GM19099 (cell line): ENCODE results near the gene UBASH3A.

ENCODE experiments used
- POLR2A ChIP-seq: IDR thresholded peaks from 3 replicates; pipeline ENCODE4 v1.6.1; 2011; ENCODE audit warnings: low read depth; ENCODE audit not compliant: insufficient read length; ENCODE audit errors: extremely low read depth

Gene UBASH3A

DNA sequence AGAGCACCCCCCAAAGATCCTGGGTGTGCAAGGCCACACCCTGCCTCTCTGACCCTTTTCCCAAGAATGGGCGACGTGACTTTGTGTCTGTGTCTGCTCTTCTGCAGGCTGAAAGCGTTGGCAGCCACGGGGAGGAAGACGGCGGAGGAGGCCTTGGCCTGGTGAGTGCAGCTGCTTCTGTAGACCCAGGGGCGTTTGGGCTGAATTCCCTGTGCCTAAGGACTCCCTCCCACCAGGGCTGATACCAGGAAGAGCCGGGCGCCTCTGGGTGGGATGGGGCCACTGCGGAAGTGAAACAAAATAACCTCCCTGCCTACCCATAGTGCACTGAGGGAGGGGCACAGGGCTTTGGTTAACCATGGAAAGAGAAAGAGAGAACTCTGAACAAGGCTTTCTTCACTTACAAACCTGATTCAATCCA, 2.5 kb downstream of the UBASH3A start:
- TF ChIP-seq POLR2A = no peak

DNA sequence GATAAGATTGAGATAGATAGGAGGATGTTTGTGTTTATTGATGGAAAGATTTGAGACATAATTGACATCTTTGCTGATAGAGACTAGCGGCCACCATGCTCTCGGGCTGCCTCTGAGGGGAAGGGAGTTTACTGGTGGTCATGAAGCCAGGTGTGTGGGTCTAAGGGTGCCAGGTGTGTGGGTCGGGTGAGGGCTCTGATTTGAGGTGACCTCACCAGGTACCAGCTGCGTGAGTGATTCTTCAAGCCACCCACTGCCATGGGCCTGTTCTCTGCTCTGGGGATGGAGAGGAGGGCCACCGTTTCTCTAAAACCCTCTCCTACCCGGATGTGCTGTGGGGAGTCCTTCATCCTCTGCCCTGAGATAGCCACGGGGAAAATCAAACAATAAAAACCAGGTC, 3.2 kb downstream of the UBASH3A start:
- TF ChIP-seq POLR2A = no peak

DNA sequence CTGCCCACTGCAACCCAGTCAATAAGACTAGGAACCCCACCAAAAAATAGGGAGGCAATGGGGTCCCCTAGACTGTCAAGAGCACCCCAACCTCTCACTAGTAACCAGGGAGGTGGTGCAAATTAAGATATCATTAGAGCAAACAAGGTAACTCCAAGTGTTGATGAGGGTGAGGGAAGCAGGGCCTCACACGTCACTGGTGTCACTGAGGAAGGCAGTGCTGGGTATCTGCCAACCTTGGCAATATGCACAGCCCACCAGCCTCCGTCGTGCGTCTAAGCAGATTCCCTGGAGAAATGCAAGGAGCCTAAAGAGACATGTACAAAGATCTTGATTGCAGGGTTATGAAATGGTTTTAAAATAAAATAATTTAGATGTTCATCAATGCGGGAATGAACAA, 3.8 kb downstream of the UBASH3A start:
- no peak for TF ChIP-seq POLR2A

DNA sequence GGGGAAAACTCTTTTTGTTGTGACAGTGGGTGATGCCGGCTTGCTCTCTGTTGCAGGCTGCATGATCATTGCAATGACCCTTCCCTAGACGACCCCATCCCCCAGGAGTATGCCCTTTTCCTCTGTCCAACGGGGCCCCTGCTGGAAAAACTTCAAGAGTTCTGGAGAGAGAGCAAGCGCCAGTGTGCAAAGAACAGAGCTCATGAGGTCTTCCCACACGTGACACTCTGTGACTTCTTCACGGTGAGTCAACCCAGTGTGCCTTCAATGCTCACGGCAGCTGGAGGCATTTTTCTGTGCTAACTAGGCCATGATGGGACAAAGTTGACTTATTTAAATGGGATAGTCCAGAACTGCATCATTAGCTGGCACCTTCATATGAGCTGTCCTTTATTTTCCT, 5.7 kb downstream of the UBASH3A start:
- TF ChIP-seq POLR2A = no peak

DNA sequence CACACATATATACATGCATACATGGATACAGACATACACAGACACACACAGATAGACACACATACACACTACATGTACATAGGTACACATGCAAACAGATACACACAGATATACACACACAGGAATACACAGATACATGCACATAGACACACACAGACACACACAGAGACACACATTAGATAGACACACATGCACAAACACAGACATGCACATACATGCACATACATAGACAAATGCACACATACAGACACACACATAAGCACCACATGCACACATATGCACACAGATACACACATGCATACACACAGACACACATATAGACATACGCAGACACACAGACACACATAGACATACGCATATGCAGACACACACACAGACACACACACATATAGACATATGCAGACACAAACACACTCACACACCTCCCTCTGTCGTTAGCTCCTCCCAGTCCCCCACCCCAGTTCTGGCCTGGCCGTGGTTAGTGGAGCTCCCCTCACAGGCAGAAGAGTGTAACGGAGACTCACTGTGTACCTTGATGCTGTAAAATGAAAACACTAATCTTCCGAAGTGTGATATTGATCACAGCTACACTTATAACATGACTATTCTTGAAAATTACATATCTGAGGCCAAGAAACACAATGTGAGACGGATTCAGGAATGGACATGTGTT, 7.6 kb downstream of the UBASH3A start:
- no peak for TF ChIP-seq POLR2A

DNA sequence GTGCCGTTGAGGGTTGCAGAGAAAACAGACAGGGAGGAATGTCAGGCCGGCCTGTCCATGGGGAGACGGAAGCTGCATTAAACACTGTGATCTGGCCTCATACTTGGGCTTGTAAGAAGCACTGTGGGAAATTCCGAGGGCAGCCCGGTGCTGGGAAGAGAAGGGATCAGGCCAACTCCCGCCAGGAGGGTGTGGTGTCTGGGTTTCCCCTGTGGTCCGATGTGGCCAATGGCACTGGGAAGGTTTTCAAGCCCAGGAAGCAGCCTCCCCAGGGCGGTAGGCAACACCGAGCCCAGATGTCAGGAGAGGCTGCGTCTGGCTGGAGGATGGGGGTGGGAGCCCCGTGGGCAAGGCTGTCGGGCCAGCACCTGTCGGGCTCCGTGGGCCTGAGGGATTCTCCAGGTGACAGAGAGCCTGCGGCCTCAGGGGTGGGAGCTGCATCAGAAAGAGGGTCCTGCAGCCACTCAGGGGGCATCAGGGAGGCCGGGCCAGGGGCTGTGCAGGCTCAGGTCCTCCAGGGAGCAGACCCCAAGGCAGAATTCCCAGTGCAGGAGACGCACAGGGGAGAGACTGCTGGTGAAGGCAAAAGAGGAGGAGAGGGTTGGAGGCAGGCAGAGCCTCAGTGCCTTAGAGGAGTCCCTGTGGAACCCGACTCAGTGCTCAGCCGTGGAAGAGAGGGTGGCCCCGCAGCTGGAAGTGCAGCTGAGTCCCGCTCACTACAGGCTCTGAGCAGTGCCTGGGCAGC, 8.4 kb downstream of the UBASH3A start:
- no peak for TF ChIP-seq POLR2A

DNA sequence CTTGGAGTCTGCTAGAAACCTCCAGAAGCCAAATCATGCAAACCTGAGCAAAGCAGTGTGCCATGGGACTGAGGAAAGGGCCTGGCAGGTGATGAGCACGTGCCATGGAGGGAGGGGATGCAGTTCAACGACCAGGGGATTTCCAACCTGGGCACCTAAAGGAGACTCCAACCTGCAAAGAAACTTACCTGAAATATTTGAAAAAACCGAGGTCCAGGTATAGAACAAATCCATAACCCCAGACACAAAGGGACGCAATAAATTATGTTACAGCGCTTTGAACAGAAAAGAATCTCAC, 8.9 kb downstream of the UBASH3A start:
- no peak for TF ChIP-seq POLR2A

DNA sequence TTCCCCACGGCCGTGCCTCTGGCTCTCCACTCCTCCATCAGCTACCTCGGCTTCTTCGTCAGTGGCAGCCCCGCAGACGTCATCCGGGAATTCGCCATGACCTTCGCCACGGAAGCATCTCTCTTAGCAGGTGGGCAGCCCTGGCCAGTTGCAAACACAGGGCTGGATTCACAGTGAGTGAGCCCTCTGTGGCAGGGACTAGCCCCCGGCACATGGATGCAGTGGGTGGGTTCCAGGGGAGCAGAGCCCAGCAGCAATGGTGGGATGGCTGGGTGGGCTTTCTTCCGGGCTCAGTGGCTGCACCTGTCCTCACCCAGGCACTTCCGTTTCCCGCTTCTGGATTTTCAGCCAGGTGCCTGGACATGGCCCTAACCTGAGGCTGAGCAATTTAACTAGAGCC, 9.4 kb downstream of the UBASH3A start:
- no peak for TF ChIP-seq POLR2A

DNA sequence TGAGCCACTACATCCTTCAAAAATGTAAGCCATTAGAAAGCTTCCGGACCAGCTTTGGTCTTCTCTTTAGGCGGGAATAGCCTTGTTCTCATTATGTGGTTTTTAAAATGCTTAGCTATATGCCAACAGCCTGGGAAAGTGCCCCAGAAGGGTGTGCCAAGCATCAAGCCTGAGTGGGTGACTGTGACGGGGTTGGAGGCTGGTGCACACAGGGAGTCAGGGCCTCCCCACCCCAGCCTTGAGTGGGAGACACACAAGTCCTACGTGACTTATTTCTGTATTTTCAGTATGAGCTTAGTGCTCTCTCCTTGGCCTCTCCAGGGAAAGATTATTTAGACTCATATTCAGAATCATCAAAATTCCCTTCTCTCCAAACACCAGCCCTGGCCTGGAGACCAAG, 9.8 kb downstream of the UBASH3A start:
- no peak for TF ChIP-seq POLR2A

DNA sequence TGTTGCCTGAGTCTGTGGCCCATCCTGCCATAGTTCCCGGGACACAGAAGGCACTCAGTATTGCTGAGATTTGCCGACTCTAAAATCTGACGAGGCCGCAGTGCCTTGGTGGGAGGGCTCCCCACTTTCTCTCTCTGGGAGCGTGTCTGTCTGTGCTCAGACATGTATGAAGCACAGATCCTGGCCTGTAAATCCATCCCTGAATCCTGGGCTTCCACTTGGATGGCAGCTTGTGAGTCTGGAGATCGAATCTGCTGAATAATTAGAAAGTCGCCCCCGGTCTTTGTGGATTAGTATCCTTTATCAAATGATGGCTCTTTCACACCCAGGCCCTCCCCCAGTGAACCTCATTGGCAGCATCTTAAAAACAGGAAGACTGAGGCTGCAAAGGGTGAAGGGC, 10.4 kb downstream of the UBASH3A start:
- no peak for TF ChIP-seq POLR2A

DNA sequence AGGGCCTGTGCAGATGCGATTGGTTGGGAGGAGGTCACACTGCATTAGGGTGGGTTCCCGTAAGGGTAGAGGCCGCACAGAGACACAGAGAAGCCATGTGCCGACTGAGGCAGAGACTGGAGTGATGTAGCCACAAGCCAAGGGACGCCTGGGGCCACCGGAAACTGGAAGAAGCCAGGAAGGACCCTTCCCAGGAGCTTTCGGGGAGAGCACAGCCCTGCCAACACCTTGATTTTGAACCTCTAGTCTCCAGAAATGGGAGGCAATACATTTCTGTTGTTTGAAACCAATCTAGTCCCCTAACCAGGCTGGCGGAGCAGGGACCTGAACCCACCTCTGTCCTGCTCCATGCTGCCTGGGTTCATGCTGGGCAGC, 10.8 kb downstream of the UBASH3A start:
- no peak for TF ChIP-seq POLR2A

DNA sequence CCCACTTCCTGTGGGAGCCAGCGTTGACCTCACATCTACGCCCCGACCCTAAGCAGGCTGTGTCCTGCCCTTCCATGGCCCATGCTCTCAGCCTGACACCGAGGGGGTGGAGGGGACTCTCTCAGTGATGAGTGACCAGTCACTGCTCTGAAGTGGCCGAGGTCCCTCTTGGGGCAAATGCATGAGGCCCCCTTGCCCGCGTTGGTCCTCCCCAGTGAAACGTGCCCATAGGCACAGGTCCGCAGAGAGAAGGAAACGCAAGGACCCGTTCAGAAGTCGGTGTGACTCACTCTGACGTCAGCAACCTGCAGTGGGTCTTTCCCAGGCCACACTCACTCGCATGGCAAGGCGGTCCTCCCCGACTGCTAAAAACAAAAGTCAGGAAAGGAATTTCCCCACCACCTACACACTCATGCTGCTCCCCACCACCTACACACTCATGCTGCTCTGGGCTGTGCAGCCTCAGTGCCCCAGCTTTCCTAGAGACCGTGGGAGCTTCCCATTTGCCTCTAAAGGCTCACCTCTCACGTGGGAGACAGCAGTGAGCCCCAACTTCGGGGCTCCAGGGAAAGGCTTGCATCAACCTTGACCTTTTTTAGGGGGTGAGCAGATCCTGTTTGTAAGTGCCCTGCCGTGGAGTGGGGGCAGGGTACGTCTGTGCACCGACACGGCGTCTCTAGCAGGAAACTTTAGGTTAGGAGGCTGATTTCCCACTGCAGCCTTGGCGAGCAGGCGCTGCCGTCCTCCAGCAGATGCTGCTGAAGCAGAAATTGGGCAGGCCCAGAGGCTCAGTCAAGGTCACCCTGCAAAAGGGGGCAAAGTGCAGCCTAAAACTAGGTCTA, 11.4 kb downstream of the UBASH3A start:
- TF ChIP-seq POLR2A = peak; percentile 11

DNA sequence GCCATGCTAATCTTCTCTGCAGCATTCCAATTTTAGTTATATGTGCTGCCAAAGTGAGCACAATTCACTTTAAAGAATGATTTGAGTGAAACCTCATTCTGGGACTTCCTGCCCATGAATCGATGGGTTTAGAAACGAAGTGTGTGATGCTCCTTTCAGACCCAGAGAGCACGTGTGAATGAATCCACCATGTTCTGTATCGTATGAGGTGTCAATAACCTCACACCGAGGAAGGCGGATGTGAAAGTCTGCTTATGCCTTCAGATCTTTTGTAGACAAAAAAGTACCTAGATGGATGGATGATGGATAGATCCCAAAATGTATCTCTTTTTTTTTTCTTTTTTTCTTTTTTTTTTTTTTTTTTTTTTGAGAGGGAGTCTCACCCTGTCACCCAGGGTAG, 13.8 kb downstream of the UBASH3A start:
- TF ChIP-seq POLR2A = no peak

DNA sequence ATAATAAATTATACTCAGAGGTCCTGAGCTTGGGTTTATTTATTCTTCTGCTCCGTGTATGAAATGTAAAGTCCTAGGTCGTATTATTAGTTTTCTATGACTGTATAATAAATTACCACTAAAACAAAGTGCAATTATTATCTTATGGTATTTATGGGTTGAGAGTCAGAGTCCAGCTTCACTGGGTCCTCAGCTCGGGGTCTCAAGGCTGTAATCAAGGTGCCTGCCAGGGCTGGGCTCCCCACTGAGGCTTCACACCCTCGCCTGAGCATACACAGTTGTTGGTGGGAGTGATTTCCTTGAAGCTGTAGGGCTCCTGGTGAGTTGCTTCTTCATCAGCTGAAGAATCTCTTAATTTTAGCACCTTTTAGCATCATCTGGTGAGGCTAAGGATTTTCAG, 15.2 kb downstream of the UBASH3A start:
- no peak for TF ChIP-seq POLR2A

DNA sequence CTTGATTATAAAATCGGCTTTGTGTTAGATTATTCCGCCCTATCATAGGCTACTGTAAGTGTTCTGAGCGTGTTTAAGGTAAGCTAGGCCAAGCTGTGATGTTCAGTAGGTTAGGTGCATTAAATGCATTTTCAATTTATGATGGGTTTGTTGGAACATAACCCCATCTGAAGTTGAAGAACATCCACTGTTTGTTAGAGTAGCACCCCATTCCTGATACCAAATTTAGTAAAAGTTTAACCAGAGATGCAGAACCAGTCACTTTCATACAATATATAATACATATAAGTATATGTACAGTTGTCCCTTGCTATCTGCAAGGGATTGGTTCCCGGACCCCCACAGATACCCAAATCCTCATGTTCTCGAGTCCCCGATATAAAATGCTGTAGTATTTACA, 16.1 kb downstream of the UBASH3A start:
- no peak for TF ChIP-seq POLR2A
